ENCODE measurements around the gene RLN2.
A peak's percentile ranks its signal among the peaks of the same experiment; 100 is the strongest.
"Not testable (repeated sequence)": the region's sequence is repeated elsewhere in the genome, so short reads cannot be mapped to it uniquely, and the experiment has no call there.

Gene RLN2

GRCh38 chr9:5303840-5304795, at the start of gene RLN2:
Gene RLN2, minus strand, starts transcription at chr9:5304716. Its CDS starts 136 bp downstream, at chr9:5304580.
- not testable (repeated sequence) for DNase-seq

GRCh38 chr9:5354184-5354583, 49.7 kb upstream of the RLN2 start:
- no peak for DNase-seq

GRCh38 chr9:5352637-5353248, 48.2 kb upstream of the RLN2 start:
- no peak for DNase-seq

GRCh38 chr9:5338992-5339981, 34.8 kb upstream of the RLN2 start, which contains the start of gene RLN1:
Gene RLN1, minus strand, starts transcription at chr9:5339876. Its CDS starts 130 bp downstream, at chr9:5339746.
- DNase-seq, result not testable (repeated sequence)

GRCh38 chr9:5336688-5337087, 32.2 kb upstream of the RLN2 start:
- no peak for DNase-seq

GRCh38 chr9:5331276-5331675, 26.8 kb upstream of the RLN2 start:
- DNase-seq, result not testable (repeated sequence)

- DNase-seq, result peak; percentile 86
Measured at GRCh38 chr9:5326893-5327548, 22.5 kb upstream of the RLN2 start.

- no peak for DNase-seq
Measured at GRCh38 chr9:5326187-5326586, 21.7 kb upstream of the RLN2 start.

- DNase-seq, result not testable (repeated sequence)
Measured at GRCh38 chr9:5321601-5322000, 17.1 kb upstream of the RLN2 start.

- no peak for DNase-seq
Measured at GRCh38 chr9:5321058-5321457, 16.5 kb upstream of the RLN2 start.

- DNase-seq, result not testable (repeated sequence)
Measured at GRCh38 chr9:5316406-5316805, 11.9 kb upstream of the RLN2 start.

GRCh38 chr9:5315187-5315923, 10.8 kb upstream of the RLN2 start:
- no peak for DNase-seq

GRCh38 chr9:5310851-5311250, 6.3 kb upstream of the RLN2 start:
- no peak for DNase-seq

GRCh38 chr9:5305741-5306140, 1.2 kb upstream of the RLN2 start:
- DNase-seq, result no peak

GRCh38 chr9:5301544-5301943, 3.0 kb downstream of the RLN2 start:
- no peak for DNase-seq

GRCh38 chr9:5292141-5292540, 12.4 kb downstream of the RLN2 start:
- no peak for DNase-seq

- no peak for DNase-seq
Measured at GRCh38 chr9:5288591-5288990, 15.9 kb downstream of the RLN2 start.

- DNase-seq, result no peak
Measured at GRCh38 chr9:5286262-5286661, 18.3 kb downstream of the RLN2 start.

GRCh38 chr9:5278486-5278885, 26.0 kb downstream of the RLN2 start:
- no peak for DNase-seq

- no peak for DNase-seq
Measured at GRCh38 chr9:5274770-5275169, 29.7 kb downstream of the RLN2 start.

GRCh38 chr9:5269249-5269715, 35.2 kb downstream of the RLN2 start:
- DNase-seq, result no peak
